NCI-H524 treated with DMSO at 0.1 percent for 48 hours (cell line): ENCODE results near the gene AP4E1.
"Not testable (repeated sequence)": the region's sequence is repeated elsewhere in the genome, so short reads cannot be mapped to it uniquely, and the experiment has no call there.

ENCODE experiments used
- DNase-seq: peaks from one replicate; lab custom pipeline; 2025; lab: John Stamatoyannopoulos, UW

Gene AP4E1

DNA sequence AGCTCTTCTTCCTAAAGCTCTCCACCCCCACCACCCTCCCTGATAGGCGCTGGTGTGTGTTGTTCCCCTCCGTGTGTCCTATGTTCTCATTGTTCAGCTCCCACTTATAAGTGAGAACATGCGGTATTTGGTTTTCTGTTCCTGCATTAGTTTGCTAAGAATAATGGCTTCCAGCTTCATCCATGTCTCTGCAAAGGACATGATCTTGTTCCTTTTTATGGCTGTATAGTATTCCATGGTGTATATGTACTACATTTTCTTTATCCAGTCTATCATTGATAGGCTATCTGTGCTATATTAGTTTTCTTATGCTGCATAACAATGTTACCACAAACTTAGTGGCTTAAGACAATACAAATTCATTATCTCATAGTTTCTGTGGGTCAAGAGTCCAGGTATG, 42.3 kb downstream of the AP4E1 start:
- not testable (repeated sequence) for DNase-seq

- DNase-seq, result no peak
These were observed 44.8 kb downstream of the AP4E1 start for GRCh38 chr15:50953302-50953701.

GRCh38 chr15:50954837-50955236, 46.4 kb downstream of the AP4E1 start:
- DNase-seq, result not testable (repeated sequence)

DNA sequence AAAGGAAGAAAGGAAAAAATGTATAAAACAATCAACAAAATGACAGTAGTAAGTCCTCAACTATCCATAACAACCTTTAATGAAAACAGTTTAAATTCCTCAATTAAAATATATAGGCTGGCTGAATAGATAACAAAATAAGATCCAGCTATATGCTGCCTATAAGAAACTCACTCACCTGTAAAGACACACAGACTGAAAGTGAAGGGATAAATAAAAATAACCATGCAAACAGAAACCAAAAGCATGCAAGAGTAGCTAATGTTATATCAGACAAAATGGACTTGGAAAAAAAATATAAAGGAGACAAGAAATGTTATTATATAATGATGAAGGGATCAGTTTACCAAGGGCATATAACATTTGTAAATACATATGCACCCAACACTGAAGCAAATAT, 51.2 kb downstream of the AP4E1 start:
- no peak for DNase-seq

DNA sequence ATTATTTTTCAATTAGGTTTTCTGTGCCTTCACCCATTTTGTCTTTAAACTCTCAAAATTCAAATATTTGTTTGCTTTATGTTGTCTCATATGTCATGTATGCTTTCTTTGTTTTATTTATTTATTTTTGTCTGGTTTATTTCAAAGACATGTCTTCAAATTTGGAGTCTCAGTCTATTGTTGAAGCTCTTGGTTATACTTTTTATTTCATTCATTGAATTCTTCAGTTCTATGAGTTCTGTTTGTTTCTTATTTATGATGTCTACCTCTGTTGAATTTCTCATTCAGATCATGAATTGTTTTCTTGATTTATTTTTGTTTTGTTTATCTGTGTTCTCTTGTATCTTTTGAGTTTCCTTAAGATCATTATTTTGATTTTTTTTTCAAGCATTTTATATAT, 55.6 kb downstream of the AP4E1 start:
- no peak for DNase-seq

GRCh38 chr15:50968353-50968752, 59.9 kb downstream of the AP4E1 start:
- DNase-seq, result no peak

GRCh38 chr15:50970524-50970923, 62.0 kb downstream of the AP4E1 start:
- no peak for DNase-seq

- DNase-seq, result no peak
These were observed 62.6 kb downstream of the AP4E1 start for GRCh38 chr15:50971115-50971514.

- DNase-seq, result no peak
These were observed 63.1 kb downstream of the AP4E1 start for GRCh38 chr15:50971542-50971941.

DNA sequence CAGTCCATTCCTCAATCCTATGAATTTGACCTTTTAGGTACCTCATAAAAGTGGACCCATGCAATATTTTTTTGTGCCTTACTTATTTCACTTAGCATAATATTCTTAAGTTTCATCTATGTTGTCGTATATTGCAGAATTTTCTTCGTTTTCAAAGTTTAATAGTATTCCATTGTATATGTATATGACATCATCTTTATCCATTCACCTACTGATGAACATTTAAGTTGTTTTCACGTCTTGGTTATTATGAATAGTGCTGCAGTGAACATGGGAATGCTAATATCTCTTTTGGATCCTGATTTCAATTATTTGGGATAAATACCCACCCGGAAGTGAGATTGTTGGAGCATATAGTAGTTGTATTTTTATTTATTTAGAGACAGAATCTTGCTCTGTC, 65.1 kb downstream of the AP4E1 start:
- DNase-seq, result no peak

- no peak for DNase-seq
These were observed 68.7 kb downstream of the AP4E1 start for GRCh38 chr15:50977162-50977561.

DNA sequence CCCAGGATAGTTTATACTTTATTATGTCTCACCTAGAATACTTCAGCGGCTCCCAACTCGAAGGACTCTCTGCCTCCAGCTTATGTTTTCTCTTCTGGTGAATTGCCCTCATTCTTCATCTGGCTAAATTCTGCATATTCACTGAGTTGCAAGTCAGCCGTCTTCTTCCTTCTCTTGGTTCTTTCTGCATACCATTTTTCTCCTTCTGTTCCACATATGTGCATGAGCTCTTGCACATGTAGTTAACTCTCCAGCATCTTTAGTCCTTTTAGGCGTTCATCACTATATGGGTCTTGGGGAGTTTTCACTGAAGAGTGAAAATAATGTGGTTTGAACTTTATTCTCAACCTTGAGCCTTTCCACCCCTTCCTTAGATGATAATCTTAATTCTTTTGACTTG, 70.1 kb downstream of the AP4E1 start:
- no peak for DNase-seq

DNA sequence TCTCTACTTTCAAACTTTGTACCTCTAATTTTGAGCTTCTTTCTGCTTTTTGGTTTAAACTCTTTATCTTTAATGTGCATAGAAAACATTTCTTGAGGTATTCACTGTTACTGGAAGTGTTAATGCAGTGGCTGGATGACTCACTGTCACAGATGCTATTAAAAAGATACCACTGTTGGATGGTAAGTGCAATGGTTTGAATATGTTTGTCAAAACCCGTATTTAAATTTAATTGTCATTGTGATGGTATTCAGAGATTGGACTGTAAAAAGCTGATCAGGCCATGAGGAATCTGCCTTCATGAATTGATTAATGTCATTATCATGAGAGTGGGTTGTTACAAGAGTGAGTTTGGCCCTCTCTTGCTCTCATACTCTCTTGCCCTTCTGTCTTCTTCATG, 70.6 kb downstream of the AP4E1 start:
- DNase-seq, result no peak

GRCh38 chr15:50993598-50993997, 85.1 kb downstream of the AP4E1 start:
- no peak for DNase-seq

DNA sequence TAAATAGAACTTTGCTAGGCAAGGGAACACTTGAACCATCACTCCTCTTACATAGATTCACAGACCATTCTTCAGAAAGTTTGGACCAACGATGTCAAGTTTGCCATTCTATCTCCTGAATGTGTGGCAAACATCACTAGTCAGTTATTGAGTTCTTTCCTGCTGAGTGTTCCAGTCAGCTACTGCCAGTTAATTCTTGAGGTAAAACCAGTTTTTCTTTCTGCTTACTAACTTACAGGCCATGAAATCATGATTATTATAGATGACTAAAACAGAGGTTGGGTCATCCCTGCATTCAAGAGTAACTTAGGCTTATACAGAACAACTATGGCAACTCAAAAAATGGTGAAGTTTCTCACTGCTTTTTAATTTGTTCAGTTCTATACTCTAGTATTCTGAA, 88.2 kb downstream of the AP4E1 start:
- no peak for DNase-seq

- DNase-seq, result no peak
These were observed 89.0 kb downstream of the AP4E1 start for GRCh38 chr15:50997371-50998051.

DNA sequence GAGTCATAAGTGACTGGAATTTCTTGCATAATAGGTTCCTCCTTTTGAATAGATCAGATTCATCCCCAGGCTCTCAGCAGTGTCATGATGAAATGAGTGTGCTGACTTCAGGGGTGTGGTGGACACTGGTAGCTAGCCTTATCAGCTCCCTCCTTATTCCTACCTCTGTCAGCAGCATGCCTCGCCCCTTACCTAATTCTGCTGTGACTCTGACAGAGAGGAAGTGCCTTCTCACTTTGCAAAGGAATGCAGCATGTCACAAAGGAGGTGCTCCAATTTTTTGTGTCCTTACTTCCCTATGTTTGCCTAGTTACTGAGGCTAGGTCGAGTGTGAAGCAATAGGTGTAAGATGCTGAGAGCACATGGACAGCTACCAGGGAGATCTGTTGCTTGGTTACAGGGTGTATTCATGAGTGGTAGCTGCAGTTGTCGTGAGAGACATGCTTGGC, 95.6 kb downstream of the AP4E1 start:
- no peak for DNase-seq

DNA sequence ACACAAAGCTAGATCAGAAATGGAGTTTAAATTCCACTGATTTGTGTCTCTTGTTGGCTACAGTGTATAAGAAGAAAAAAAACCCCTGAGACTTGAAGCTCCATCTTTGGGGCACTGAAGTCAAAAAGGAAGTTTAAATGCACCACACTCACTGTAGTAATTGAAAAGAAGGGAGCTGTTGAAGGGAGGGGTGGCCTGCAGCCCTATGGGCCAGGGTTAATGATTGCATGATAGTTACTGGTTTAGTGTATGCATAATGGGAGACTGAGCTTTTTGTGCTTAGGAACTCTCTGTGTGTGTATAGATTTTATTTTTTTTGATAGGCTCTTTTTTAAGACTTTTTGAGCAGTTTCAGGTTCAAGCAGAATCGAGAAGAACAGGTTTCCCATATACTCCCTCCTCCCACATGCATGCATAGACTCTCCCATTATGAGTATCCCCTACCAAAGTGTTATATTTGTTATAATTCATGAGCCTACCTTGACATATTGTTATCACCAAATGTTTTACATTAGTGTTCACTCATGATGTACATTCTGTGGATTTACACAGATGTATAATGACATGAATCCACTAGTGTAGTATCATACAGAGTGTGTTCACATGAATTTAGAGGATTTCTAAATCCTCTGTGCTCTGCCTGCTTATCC, 98.0 kb downstream of the AP4E1 start:
- DNase-seq, result no peak

DNA sequence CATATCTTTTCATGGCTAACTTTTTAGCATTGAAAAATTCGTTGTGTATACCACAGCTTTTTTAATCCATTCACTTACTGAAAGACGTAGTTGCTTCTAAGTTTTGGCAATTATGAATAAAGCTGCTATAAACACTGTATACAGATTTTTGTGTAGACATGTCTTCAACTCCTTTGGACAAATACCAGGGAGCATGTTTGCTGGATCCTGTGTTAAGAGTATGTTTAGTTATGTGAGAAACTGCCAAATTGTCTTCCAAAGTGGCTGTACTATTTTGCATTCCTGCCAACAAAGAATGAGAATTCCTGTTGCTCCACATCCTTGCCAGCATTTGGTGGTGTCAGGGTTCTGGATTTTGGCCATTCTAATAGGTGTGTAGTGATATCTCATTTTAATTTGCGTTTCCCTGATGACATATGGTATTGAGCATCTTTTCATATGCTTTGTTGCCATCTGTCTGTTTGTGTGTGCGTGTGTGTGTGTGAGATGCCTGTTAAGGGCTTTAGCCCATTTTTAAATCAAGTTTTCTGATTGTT, 98.7 kb downstream of the AP4E1 start:
- no peak for DNase-seq

DNA sequence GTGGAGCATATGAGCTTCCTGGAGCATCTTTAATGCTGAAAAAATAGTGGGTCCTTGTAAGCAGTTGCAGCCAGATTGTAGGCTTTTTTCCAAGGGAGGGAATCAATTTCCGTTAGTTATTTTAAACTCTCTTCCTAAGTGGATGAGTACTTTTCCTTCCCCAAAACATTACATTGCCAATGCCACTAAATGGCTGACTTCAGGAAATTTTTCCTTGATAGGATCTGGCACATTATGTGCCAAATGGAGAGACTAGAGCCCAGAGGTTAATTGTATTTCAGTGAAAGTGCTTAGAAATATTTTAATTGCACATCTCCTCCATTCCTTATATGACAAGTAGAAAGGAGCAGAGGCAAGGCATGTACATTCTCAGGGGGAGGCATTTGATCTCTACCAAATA, 102.7 kb downstream of the AP4E1 start:
- no peak for DNase-seq

GRCh38 chr15:51016615-51017014, 108.1 kb downstream of the AP4E1 start:
- DNase-seq, result no peak

GRCh38 chr15:51022206-51022605, 113.7 kb downstream of the AP4E1 start:
- DNase-seq, result no peak

- no peak for DNase-seq
These were observed 115.0 kb downstream of the AP4E1 start for GRCh38 chr15:51023499-51023898.
